ENCODE results near the gene CPEB1.

CPEB1 gene

DNA sequence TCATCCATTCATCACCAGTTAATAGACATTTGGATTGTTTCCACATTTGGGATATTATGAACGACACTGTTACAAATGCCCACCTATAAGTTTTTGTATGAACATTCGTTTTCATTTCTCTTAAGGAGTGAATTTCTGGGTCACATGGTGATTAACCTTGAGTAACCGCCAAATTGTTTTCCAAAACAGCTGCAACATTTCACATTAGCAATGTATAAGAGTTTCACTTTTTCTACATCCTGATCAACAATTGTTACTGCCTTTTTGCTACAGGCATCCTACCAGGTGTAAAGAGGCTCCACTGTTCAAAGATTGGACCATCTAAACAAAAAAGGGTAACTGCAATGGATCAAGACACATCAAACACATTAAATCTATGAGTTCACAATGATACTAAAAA is 52.0 kb downstream of the CPEB1 start:
- no peak for DNase-seq (ENCODE audit: low read depth)

DNA sequence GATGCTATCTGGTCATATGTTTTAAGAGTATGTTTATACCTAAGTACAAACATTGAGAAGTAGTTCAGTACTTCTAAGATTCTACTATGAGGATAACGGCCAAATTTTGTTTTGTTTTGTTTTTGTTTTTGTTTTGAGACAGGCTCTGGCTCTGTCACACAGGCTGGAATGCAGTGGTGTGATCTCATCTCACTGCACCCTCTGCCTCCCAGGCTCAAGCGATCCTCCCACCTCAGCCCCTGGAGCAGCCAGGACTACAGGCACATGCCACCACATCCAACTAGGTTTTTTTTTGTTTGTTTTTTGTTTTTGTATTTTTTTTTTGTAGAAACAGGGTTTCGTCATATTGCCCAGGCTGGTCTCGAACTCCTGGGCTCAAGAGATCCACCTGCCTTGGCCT is 59.4 kb downstream of the CPEB1 start:
- no peak for DNase-seq (ENCODE audit: low read depth)

DNA sequence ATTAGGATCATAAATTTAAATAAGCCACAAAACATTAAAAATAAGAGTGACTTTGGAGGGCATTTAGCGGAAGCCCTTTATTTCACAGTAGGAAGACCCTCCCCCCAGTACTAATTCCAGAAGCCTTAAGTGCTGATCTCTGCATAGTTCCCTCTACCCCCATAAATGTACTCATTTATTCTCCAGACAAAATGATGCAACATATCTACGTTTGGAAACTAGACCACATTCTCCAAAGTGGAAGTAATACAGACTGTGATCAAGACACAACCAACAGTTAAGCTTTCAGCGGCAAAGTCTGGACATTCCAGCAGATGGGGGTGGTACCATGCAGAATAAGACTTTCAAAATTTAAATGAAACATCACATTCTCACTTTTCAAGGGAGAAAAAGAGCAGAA is 62.1 kb downstream of the CPEB1 start:
- peak; percentile 53 for DNase-seq (ENCODE audit: low read depth)

DNA sequence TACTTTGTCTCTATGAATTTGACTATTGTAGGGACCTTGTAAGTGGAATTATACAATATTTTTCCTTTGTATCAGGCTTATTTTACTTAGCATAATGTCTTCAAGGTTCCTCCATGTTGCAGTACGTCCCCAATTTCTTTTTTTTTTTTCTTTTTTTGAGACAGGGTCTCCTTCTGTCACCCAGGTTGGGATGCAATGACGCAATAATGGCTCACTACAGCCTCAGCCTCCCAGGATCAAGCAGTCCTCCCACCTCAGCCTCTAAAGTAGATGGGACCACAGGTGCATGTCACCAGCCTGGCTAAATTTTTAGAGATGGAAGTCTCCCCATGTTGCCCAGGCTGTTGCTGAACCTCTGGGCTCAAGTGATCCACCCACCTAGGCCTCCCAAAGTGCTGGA is 66.5 kb downstream of the CPEB1 start:
- DNase-seq (ENCODE audit: low read depth), result no peak

DNA sequence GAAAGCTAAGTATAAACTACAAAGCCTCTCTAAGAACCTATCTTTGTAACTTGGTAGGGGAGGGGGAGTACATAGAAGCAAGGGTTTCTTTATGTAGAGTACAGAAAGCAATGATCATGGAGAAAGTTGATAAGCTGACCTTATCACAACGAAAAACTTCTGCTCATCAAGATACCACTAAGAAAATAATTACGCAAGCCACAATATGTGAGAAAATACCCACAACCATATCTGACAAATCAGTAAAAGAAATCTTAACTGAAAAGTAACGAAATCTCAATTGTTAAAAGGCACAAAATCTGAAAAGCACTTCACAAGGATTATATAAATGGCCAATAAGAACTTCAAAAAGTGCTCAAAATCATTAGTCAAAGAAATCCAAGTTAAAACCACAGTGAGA is 71.8 kb downstream of the CPEB1 start:
- no peak for DNase-seq (ENCODE audit: low read depth)

DNA sequence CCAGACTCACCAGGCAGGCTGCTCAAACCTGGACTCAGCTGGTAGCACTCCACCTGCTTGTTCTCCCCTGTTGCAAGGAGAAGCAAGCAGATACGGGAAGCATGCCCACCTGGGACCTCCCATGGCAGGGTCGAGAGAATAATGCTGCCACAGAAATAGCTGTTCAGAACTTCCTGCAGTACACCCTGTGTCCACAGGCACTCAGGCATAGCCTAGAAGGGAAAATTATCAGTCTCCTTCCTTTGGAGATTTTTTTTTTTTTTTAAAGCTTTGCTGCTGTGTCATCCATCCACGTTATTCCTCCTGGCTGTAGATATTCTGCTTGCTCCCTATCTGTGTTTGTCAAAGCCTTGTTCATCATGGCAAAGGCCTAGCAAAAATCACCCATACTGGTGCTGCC is 74.2 kb downstream of the CPEB1 start:
- no peak for DNase-seq (ENCODE audit: low read depth)

DNA sequence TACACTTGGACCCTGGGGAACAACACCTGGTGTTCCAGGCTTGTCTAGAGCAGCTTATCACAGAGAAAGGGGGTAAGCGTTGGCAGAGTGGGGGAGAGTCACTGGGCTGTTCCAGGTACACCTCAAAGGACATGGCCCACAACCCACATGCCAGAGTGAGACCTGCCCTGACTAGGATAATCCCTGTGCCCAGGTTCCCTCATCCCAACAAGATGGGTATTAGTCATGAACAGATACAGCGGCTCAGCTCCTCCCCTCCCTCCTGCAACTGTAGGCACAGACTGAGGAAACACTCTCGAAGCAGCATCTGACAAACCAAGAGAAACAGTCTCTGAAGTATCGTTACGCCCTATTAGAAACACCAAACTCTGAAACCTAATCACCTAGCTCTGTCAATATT is 74.9 kb downstream of the CPEB1 start:
- DNase-seq (ENCODE audit: low read depth), result no peak

DNA sequence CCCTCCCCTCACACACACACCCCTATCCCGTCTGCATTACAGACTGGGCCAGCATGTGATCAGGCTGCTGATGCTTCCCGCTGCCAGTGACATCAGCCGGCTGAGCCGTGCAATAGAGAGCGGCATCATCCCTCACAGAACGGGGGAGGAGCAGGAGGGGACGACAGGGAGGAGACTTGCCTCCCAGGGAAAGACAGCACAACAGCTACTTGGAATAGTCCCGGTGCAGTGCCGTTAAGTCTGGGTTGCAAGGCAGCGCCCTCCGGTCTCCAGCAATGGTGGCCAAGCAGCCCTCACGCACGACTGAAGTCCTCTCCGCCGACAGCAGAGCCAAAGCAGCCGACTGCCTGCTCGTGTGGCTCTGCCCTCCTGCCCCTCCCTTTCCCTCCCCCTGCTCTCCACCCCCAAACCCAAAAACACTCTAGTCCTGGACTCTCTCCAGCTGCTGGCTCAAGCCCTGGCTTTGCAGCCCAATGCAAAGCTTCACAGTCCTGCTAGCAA is 75.4 kb downstream of the CPEB1 start:
- peak; percentile 59 for DNase-seq (ENCODE audit: low read depth)

DNA sequence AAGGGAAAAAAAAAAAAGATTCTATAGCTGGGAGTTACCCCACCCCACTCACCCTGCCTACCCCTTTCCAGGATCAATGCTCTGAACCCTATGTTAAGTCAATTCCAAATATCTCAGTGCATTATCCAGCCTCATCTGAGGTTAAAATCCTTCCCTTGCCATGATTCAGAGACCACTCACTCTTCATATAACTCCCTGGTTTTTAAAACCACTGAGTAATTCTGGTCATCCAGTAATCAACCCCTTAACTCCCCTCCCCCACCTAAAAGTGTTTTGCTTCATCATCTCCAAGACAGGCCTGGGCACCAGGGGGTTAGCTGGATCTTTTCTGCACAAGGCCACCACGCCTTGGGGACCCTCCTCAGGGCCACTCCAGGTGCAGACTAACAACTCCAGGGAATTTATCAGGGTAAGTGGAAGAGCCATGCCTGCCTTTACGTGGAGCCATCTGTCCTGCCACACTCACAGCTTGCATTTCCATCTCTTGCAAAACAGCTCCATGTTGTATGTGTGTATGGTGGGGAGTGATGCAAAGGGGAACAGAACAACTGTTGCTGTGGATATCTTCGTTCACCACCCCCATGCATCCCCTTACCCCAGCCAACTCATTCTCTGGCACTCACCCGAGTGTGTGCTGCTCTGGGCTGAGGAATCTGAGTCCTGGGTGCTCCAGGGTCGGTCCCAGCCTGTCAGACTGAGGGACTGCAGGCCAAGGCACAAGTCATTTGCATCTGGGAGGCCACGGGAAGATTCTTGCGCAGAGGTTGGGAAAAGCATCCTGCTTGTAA is 76.2 kb downstream of the CPEB1 start:
- no peak for DNase-seq (ENCODE audit: low read depth)

DNA sequence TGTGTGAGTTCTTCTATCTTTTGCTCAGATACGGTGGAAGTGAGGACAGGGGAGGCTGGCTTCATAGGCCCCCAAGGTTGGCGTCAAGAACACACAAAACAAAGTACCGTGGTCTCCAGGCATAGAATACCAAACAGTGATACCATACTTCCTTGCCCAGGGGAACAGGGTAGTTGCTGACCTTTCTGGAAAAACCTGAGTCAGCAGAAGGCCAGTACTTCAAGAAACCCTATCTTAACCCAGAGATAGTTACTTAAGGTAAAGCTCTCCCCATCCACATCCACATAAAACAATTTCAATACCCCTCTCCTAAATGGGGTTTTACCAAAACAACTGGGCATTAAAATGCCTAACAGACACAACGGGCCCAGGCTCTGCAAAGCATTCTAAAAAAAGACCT is 77.3 kb downstream of the CPEB1 start:
- no peak for DNase-seq (ENCODE audit: low read depth)

DNA sequence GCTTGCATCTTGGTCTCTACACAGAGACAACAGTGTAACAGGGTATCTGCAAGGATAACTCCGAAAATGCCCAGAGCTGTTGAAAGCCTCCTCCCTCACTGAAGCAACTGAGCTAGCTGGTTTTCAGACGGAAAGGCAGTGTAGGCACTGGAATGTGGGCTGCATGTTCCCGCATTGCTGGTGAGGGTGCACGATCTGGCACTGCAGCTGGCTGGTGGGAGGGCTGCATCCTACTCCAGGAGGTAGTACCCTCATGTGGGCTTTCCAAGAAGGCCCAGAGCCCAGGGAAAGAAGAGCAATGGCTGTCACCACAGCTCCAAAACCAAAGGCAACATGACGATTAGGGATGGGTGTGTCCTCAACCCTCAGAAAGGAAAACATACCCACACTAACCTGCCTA is 78.2 kb downstream of the CPEB1 start:
- DNase-seq (ENCODE audit: low read depth), result no peak

DNA sequence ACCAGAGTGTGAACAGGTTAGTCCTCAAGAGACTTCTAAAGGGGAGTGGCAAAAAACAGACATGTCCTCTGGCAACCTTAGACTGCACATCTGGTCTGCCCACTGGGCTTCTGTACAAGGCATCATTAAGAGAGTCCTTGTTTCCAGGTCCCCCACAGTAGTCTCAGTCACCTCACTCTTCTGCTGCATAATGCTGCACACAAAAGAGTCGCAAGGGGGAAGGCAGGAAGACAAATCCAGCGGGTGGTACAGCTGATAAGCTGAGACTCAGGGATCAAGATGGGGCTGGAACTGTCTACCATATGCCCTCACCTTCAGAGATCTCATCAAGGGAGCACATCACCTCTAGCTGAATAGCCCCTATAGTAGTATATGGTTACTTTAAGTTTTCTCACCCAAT is 79.5 kb downstream of the CPEB1 start:
- DNase-seq (ENCODE audit: low read depth), result no peak

DNA sequence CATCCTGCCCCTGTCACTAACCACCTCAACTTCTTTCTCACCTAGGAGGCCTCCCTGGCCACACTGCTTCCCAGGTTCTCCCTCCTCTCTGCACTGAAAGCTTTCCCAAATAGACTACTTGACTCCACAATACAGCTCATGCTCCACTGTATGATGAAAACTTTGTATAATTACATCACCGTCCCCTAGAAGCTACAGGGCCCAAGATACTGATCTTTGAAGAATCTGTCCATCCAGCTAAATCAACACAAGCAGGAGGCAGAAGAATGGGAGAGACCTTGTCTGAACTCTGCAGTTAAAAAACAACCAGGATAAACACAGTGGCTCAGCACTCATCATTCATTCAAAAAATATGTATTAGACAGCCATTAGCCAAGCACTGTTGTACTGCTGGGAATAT is 80.5 kb downstream of the CPEB1 start:
- DNase-seq (ENCODE audit: low read depth), result peak; percentile 52

DNA sequence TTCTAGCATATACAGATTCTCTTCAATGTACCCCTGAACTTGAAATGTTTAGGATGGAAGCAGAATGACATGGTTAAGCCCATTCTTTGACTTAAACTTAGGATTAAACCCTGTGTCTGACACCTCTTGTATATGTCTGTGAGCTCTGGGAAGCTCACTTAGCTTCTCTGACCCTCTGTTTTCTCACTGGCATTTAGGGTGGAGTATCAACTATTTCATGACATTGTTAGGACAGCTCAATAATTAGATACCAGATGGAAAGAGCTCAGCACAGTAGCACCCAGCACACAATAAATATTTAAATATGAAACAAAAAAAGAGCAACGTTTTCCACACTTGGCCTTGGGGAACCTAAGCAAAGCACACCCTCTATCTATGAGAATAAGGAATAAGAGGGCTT is 88.7 kb downstream of the CPEB1 start:
- DNase-seq (ENCODE audit: low read depth), result no peak

DNA sequence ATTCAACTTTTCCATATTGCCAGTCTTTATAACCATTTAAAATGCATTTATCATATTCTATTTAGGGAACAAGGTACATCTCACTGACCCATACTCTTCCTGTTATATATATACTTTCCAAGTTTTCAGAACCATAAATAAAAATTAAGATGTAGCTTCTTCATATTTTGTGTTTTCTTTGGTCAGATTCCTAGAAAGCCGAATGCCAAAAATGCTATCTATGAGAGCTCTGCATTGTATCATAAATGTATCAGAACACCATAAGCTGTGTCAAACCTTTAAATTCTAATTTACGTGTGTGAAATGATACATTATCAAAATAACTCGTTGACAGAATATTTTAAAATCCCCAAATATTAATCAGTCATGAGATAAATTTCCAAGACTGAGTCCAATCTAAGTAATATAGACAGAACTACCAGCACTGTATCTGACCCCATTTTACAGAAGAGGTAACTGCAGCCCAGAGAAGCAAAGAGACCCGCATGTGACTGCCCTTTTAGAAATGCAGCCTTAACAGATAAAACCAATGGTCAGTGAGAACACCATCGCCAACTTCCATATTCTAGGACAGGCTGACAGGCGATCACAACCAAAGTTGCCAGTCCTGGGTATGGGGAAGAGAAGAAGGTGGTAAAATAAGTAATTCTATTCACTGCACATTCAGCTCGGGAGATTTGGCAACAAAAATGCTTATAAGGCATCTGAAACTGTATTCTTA is 90.7 kb downstream of the CPEB1 start:
- no peak for DNase-seq (ENCODE audit: low read depth)

DNA sequence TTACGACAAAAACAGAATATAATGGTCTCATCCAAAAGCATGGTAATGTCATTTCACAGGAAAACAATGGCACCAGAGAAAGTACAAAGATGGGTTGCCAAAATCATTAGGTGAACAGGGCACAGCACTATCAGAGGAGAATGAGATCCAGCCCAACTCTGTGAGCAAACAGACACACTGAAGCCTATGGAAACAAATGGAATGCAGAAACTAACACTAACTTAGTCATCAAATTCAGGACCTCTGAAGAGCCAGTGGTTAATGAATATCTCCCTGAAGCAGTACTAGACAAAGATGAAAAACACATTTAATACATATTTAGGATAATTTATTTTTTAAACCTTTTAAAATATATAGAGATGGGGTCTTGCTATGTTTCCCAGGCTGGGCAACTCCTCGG is 92.3 kb downstream of the CPEB1 start:
- no peak for DNase-seq (ENCODE audit: low read depth)

DNA sequence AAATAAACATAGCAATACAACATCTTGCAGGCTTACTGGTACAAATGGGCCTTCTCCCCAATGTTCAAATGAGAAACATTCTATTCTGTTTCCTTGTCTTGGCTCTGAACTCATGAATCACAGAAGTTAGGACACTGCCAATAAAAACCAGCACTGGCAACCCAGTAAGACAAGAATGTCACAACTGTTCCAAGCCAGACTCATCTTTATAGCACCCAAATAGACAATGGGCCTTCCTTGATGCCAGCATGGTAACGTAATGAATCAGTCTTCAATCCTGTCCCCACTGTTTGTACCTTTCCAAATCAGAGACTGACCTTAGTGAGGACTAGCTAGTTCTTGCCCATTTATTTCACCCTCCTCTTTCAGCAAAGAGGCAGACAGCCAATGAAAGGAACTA is 92.8 kb downstream of the CPEB1 start:
- no peak for DNase-seq (ENCODE audit: low read depth)

DNA sequence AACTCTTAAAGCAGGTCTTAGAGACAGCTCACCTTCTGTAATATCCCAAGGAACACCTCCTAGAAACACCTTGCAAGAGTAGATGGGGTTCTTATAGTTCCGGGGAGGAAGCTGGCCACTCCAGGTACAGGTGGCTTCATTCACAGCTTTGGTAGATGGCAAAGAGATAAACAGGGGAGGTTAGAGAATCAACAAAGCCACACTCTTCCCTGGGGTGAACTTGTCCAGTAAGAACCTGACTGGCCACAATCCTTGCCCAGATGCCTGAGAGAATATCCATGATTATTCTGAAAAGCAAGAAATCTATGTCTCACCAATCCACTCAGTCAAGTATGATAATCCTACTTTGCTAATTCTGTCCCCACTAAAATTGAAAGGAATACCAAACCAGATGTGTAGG is 93.3 kb downstream of the CPEB1 start:
- DNase-seq (ENCODE audit: low read depth), result no peak

DNA sequence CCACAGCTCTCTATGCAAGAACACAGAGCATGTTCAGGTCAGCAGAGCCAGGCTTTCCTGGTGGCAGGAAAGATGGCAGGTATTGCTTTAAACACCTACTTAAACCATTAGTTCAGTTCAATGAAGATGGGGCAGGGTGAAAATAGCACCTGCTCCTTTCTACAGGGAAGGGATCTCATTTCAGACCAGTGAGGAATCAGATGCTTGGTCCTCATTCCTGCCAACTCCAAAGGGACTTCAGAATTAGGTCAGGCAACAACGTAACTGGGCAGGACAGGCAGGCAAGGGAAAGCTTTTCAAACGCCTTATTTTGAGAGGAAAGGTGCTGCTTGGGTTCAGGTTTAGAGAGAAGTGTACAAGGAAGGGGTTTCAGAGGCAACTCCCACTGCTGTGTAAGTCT is 94.3 kb downstream of the CPEB1 start:
- DNase-seq (ENCODE audit: low read depth), result no peak

DNA sequence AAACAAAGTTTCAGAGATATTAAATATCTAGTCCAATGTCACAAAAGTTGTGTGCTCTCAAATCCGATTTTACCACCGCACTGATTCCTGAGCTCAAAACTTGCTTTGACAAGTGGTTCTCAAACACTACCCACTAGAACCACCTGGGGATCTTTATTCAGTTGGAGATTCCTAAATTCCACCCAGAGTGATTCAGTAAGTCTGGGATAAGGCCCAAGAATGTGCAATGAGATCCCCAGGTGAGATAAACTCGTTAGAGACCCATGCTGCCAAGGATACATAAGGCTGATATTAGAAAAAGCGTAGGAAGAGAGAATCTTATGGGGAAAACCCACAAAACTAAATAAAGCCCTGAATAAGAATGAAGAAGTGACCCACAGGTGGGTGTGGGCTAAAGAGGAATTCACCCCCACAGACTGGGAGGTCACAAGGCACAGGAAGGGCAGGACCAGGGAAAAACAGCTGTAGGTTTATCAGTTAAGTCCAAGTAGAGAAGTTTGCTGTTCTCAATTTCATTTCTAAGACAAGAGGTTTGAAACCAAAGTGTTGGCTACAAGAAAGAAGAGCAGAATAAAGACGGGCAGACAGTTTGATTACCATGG is 95.4 kb downstream of the CPEB1 start:
- no peak for DNase-seq (ENCODE audit: low read depth)

DNA sequence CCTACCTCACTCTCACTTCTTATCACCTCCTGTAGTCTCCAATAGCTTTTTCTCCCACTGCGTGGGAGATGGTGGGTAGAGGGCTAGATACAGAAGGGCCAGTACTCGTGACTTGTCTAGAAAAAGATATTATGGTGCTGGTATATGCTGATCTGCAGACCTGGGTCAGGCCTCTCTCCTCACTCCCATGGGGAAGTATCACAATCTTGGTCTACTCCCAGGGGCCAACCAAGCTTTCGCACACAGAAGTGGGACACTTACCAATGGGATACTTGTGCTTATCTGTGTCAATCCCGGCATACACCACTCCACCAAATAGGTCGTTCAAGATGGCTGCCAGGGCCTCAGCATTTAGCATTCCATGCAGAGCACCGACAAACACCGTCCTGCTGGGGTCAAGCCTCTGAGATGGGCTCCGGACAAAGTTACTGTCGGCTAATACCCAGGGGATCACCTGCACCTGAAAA is 97.9 kb downstream of the CPEB1 start:
- no peak for DNase-seq (ENCODE audit: low read depth)

DNA sequence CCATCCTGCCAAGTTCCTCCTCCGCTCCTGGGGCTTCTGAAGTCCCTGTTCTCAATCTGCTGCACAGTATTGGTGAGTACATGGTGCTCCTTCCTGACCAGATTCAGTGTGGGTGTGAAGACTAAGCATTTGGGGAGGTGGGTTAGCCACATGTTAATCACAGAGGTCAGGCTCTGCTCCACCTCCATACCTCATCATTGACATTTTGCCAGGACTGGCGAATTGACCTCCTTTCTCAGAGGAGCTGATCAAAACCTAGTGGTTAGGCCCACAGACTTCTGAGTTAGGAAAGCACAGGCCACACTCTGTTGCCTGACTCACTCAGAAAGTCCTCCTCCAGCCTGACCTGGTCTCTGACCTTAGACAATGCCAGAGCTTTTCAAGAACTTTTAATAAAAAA is 98.5 kb downstream of the CPEB1 start:
- DNase-seq (ENCODE audit: low read depth), result no peak

DNA sequence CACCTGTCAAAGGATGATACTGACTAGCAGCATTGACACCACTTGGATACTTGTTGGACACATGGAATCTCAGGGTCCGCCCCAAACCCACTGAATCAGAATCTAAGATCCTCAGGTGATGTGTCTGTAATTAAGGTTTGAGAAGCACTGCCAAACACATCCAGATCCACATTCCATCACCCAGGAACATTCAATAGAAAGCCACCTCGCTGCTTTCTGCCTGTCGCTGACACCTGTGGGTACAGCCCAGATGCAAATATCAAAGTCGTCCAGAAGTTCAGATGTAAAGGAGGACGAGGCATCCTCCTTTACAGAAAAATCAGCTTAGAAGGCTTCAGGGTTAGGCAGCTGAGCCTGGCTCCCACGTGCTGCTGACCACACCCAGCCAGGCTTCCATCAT is 101.7 kb downstream of the CPEB1 start:
- DNase-seq (ENCODE audit: low read depth), result no peak
